LNCAP (cell line): ENCODE data around the gene THOP1.

Source experiments
- TF ChIP-seq, protein P1 (sequence below): fragments of 450-650 bp; IDR thresholded peaks from 2 replicates; pipeline ENCODE4 v1.5.1; 2017; ENCODE audit warnings: mild to moderate bottlenecking

THOP1 gene

DNA sequence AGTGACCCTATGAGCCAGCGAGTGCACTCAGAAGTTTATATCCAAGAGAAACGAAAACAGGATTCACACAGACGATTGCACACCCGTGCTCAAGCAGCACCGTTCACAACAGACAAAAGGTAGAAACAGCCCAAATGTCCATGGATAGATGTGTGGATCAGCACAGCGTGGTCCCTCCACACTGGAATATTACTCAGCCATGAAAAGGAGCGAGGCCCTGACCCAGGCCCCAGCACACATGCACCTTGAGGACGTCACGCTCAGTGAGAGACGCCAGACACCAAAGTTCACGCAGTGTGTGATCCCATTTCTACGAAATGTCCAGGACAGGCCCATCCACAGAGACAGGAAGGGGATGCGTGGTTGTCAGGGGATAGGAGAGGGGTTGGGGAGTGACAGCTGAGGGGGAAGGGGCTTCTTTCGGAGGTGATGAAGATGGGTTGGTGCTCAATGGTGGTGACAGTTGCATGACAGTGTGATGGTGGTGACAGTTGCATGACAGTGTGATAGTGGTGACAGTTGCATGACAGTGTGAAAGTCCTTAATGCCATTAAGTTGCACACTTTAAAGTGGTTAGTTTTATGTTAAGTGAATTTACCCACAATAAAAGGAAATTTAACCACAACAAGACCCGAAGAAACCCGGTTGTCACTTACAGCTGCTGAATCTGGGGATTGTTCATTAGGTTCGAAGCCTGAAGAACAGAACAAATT is 26.5 kb upstream of the THOP1 start:
- TF ChIP-seq, protein P1, sequence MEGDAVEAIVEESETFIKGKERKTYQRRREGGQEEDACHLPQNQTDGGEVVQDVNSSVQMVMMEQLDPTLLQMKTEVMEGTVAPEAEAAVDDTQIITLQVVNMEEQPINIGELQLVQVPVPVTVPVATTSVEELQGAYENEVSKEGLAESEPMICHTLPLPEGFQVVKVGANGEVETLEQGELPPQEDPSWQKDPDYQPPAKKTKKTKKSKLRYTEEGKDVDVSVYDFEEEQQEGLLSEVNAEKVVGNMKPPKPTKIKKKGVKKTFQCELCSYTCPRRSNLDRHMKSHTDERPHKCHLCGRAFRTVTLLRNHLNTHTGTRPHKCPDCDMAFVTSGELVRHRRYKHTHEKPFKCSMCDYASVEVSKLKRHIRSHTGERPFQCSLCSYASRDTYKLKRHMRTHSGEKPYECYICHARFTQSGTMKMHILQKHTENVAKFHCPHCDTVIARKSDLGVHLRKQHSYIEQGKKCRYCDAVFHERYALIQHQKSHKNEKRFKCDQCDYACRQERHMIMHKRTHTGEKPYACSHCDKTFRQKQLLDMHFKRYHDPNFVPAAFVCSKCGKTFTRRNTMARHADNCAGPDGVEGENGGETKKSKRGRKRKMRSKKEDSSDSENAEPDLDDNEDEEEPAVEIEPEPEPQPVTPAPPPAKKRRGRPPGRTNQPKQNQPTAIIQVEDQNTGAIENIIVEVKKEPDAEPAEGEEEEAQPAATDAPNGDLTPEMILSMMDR: no peak

DNA sequence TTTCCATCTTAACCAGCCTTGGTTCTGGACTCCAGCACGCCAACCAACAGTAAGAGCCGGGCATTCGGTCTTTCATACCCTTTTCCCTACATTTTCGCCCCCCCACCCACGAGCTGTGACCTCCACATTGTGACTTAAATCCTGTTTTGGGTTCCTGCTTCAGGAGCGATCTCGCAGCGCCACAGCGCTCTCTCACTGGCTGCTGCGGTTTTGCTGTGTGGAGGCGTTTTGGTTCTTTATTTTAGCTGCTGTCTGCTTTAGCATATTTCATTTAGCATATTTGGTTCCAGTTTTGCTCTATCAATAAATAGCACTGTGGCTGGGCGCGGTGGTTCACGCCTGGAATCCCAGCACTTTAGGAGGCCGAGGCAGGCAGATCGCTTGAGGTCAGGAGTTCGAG is 25.9 kb upstream of the THOP1 start:
- TF ChIP-seq, protein P1: no peak

DNA sequence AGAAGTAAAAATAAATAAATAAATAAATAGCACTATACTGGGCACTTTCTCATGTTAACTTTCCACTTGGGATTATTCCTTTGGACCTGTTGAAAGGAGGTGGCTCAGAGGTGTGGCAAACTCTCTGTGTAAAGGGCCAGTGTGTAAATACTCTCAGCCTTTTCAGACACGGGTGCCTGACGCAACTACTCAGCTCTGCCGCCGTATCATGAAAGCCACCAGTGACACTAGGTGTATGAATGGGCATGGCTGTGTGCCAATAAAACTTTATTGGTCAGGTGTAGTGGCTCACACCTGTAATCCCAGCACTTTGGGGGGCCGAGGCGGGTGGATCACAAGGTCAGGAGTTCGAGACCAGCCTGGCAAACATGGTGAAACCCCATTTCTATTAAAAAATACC is 25.3 kb upstream of the THOP1 start:
- TF ChIP-seq, protein P1: no peak

DNA sequence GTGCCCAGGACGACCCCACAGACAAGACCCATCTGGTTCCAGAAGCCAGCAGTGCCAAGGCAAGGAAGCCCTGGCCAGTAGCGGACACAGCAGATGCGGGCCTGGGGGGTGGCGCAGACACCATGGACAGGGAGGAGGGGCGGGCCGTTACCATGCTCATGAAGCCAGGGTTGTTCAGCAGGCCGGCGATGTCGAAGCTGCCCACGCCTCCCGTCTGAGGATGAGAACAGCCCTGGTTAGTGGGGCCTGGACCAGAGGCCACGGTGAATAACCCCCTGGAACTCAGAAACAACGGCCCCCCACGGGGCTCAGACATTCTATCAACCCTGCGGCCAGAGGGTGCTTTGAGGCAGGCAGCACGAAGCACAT is 24.0 kb upstream of the THOP1 start:
- TF ChIP-seq, protein P1: no peak

DNA sequence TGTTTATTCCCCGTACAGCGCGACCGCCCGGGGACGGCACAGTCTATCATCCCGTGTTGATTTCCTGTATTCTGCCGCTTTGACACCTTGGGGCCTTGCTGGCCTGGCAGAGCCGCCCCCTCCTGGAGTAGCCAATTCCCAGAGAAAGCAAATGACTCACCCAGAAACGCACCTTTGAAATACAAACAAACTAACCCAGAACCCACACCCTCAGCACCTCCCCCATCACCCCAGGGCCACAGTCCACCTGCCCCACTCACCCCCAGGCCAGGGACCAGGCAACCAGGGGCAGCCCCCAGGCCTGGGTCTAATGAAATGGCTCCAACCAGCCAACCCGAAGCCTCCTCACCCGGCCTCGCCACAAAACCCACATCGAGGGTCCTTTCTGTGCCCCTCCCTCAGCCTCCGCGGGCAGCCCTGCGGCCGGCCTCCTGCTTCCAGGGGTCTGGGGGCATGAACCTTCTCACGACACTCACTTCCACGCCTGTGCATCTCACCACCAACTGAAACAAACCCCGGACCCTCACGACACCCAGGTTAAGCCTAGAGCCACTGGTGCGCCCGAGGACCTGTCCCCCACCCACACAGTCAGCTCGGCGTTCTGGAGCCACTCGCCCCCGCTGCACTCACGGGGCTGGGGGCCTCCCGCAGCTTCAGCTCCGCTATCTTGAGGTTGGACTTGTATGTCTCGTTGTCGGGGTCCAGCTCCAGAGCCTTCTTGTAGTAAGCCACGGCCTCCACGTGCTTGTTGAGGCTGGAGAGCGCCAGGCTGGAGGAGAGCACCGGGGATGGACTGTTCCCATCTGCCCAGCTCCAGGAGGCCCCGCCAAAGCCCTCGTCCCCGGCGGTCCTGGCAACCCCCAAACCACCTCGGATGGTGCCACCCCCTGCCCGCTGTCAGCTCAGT is 23.2 kb upstream of the THOP1 start:
- TF ChIP-seq, protein P1: no peak

DNA sequence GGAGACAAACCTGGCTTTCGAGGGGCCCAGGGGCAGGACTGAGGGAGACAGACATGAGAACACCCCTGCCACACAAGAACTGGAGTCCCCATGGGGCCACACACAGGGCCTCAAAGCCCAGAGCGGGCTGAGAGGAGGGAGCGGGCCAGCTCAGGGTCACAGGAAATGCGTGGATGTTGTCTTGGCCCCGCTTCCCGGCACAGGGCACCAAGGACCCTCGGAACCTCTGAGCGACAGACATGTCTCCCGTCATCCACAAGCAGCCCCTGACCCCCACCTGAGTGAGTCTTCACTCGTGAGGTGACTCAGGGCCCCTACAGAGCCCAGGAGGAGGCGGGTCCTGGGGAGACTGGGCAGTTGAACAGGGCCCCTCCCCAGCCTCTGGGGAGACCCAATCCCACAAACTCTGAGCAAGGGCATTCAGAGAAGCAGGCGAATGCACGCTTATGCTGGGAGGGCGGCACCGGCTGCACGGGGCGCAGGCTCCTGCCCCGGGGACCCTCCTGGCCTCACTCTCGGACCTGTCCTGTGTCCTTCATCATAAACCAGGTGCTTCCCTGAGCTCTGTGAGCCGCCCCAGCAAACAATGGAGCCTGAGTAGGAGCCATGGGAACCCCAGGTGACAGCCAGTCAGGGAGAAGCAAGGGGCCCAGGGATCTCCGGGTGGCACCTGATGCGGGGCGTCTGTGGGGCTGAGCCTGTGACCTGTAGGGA is 22.4 kb upstream of the THOP1 start:
- TF ChIP-seq, protein P1: no peak

DNA sequence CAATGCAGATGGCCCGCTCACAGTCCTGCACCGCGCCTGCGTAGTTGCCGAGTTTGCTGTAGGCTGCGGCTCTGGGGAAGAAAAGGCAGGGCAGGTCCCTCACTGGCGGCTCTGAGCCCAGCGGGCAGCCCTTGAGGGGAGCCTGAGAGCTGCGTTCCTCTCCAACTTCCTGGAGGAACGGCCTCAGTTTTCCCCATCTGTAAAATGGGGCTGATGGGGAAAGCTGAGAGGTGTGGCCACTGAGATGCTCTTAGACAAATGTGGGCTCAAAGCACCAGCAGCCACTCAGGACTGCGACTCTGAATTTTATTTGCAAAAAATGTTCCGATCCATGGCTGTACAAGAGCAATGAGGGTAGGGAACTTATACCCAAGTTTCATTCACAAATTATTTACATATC is 21.6 kb upstream of the THOP1 start:
- TF ChIP-seq, protein P1: no peak
